ENCODE measurements around the gene PDCD1LG2.

- TF ChIP-seq CTCF (IDR thresholded peaks at IDR 0.05) (no peak), POLR2AphosphoS5 (IDR thresholded peaks at IDR 0.05) (no peak), EP300 (IDR thresholded peaks at IDR 0.05) (no peak)
Observed at GRCh38 chr9:5486988-5487387, 23.3 kb upstream of the PDCD1LG2 start.

All from esophagus muscularis mucosa (tissue), 4 donors.